Natural killer cell treated with Interleukin-12 subunit alpha and Interleukin-12 subunit beta and Interleukin-15 and Interleukin-18, amount 100 ng/mL, for 72 hours (primary cell): ENCODE results near the gene GALNT18. TPM values are rescaled to one million over a fixed set of nuclear protein-coding genes. Genes with fewer than 3 reads are reported as not detected.

Experiments used
- ATAC-seq, 2 donors: fragments of 150-1000 bp; cut with Tn5 transposase in 1 of 2; sonication (Bioruptor Pico), chemical (Tn5 transposase) in 1 of 2; 2 replicates each; pipeline ENCODE4 v1.10.0; 2021
- DNase-seq: peaks from one replicate; pipeline ENCODE4 v3.0.0; 2022; ENCODE audit warnings: low spot score
- H3K27ac Mint-ChIP-seq, 2 donors: 1 replicate in 1 of 2; 2 replicates in 1 of 2; pipeline ENCODE4 v1.8.0; 2022; ENCODE audit warnings: mixed read lengths in 2 of 2, mild to moderate bottlenecking in 1 of 2, moderate library complexity in 1 of 2
- H3K27me3 Mint-ChIP-seq, 2 donors: 1 replicate in 1 of 2; 2 replicates in 1 of 2; pipeline ENCODE4 v1.8.0; 2022; ENCODE audit warnings: mixed read lengths in 2 of 2
- H3K36me3 Mint-ChIP-seq: one replicate; pipeline ENCODE4 v1.8.0; 2022; ENCODE audit warnings: mixed read lengths
- H3K4me1 Mint-ChIP-seq, 2 donors: 1 replicate in 1 of 2; 2 replicates in 1 of 2; pipeline ENCODE4 v1.8.0; 2022; ENCODE audit warnings: low read depth in 2 of 2, mixed read lengths in 2 of 2, mild to moderate bottlenecking in 1 of 2
- H3K4me3 Mint-ChIP-seq: one replicate; pipeline ENCODE4 v1.8.0; 2022; ENCODE audit warnings: mixed read lengths
- H3K9me3 Mint-ChIP-seq: 2 replicates; pipeline ENCODE4 v1.8.0; 2022; ENCODE audit warnings: mixed read lengths
- total RNA-seq, 2 donors: library from RNA; stranded (reverse); gene quantifications; one replicate each; pipeline ENCODE4 v1.2.3, GENCODE V29; 2022

The GALNT18 gene
- total RNA-seq, 2 donors from 2014 or later: 0.29 to 0.73 TPM

DNA sequence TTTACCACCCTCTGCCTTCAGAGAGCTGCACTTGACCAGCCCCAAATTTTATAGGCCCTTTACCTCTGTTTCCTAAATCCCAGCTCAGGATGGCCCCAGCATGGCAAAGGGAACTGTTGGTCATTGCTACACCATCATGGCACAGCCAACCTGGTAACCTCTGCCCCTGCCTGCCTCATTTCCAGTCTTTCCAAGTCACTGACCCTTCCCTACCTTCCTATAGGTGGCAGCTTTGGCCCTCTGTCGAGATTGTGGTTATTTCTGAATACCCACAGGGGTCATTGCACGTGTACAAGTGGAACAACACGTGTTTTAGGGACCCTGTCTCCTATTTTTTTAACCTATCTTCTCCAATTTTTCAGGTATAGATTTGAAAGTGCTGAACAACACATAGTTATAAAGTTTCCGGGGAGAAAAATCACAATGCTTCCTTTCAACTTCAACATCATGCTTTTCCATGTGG lies 2.8 kb downstream of the GALNT18 start:
- peaks cover 35 to 45% of the 10 kb centered on the region in 2 donors for H3K27me3 Mint-ChIP-seq
- DNase-seq (no peak), ATAC-seq (no peak)
- peaks cover 0 to 4% of the 10 kb centered on the region in 2 donors for H3K4me1 Mint-ChIP-seq
- no peak overlapping the region for H3K4me3 Mint-ChIP-seq
- no peak overlapping the region for H3K27ac Mint-ChIP-seq
- H3K9me3 Mint-ChIP-seq: no peaks in the 10 kb centered on the region
- no peaks in the 10 kb centered on the region for H3K36me3 Mint-ChIP-seq

DNA sequence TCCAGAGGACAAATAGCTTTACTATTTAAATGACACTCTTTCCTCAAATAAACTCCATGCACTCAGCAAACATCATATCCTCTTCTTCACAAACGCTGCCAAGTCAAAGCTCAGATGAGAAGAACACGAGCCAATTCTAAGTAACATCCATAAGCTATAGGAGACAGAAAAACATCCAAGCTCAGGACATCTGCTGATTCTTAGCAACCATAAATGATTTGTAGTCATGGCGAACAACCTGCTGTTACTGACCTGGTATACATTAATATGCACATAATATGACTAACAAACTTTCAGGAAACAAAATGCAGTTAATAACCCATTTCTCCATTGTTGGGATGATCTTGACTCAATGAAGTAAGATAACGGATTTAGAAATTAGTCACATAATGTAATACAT lies 6.7 kb downstream of the GALNT18 start:
- Mint-ChIP-seq H3K9me3 (no peaks in the 10 kb centered on the region), H3K4me1 (no peaks in the 10 kb centered on the region), H3K4me3 (no peak overlapping the region), H3K27ac (no peak overlapping the region), H3K36me3 (no peaks in the 10 kb centered on the region), H3K27me3 (peaks cover 40 to 61% of the 10 kb centered on the region in 2 donors)
- ATAC-seq (no peak), DNase-seq (no peak)

DNA sequence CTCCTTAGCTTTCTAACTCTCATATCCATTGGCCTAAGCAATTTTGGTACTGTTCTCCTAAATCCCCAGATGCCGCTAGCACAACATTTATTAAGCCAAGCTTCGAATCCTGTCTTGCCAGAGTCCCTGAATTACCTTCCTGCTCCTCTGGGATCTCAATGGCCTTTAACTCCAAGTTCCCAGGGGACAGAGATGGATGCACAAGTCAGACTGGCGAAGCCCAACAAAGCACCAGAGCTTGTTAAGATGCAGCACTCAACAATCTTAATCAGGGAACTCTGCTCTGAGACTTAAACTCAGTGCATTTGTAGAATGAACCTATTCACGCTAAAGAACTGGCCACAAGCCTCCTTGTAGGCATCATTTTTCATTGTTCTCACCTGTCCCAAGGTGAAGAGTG lies 9.4 kb downstream of the GALNT18 start:
- H3K27ac Mint-ChIP-seq: no peak overlapping the region

DNA sequence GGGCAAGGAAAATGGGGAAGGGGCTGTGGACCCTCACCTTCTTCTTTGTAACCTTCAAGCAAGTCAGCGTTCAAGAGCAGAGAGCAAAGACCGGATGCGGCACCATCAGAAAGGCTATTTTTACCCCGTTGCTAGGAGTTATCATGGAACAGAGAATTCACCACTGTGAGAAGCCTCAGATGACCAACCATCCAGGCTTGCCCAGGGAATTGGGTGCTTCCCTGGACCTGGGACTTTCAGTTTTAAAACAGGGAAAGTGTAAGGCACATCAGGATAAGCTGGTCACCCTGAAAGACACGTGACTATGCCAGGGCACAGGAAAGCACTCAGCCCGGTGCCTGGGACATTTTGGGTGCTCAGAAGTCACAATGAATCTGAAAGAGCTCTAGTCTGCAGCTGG lies 10.4 kb downstream of the GALNT18 start:
- Mint-ChIP-seq H3K9me3 (no peaks in the 10 kb centered on the region), H3K36me3 (no peaks in the 10 kb centered on the region), H3K27me3 (peaks cover 27 to 58% of the 10 kb centered on the region in 2 donors), H3K27ac (no peak overlapping the region), H3K4me1 (no peaks in the 10 kb centered on the region), H3K4me3 (no peak overlapping the region)
- no peak for DNase-seq
- no peak for ATAC-seq

More for the DNA sequence above, 9.4 kb downstream of the GALNT18 start:
- no peaks in the 10 kb centered on the region for H3K9me3 Mint-ChIP-seq
- H3K4me1 Mint-ChIP-seq: no peaks in the 10 kb centered on the region
- peaks cover 30 to 56% of the 10 kb centered on the region in 2 donors for H3K27me3 Mint-ChIP-seq
- H3K4me3 Mint-ChIP-seq: no peak overlapping the region
- no peak for ATAC-seq
- no peaks in the 10 kb centered on the region for H3K36me3 Mint-ChIP-seq
- DNase-seq: no peak

DNA sequence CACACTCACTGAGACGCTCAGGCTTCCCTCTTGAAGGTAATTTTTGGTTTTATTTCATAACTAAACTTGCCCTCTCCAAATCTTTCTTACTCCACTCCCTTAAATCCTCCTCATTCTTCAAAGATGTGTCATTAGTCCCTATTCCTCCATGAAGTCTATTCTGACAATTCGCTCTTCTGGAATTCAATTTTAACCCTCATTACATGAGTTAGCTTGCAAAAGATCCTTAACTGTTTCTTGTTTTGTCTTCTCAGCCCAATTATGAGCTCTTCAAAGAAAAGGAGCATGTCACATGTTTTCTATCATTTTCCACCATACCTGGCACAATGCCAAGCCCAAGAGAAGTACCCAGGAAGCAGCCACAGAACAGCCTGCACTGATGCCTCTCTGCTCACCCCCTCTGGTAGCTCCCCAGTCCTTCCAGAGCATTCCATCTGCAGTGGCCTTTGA lies 13.0 kb downstream of the GALNT18 start:
- DNase-seq (no peak), ATAC-seq (no peak)
- Mint-ChIP-seq H3K9me3 (no peaks in the 10 kb centered on the region), H3K27me3 (peaks cover 23 to 50% of the 10 kb centered on the region in 2 donors), H3K4me1 (no peaks in the 10 kb centered on the region), H3K27ac (no peak overlapping the region), H3K4me3 (no peak overlapping the region), H3K36me3 (no peaks in the 10 kb centered on the region)

DNA sequence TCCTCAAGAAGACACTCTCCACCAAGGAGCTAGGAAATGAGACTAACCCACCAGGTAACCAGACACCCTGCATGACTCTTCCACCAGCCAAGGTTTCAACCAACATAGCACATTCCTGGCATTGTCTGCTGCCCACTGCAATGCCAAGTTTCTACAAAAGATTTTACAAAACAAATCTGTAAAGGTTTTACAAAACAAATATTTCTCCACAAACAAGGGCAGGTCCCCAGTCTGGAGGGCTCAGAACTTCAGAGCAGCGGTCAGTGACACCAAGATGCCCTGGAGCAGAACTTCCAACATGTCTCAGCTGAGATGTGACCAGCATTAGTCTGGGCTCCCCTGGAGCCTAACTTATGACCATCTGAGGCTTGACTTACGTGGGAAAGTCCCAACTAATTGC lies 14.0 kb downstream of the GALNT18 start:
- Mint-ChIP-seq H3K27ac (no peak overlapping the region), H3K4me1 (no peaks in the 10 kb centered on the region), H3K4me3 (no peak overlapping the region), H3K27me3 (peaks cover 21 to 48% of the 10 kb centered on the region in 2 donors), H3K9me3 (no peaks in the 10 kb centered on the region), H3K36me3 (no peaks in the 10 kb centered on the region)
- DNase-seq (no peak), ATAC-seq (no peak)

DNA sequence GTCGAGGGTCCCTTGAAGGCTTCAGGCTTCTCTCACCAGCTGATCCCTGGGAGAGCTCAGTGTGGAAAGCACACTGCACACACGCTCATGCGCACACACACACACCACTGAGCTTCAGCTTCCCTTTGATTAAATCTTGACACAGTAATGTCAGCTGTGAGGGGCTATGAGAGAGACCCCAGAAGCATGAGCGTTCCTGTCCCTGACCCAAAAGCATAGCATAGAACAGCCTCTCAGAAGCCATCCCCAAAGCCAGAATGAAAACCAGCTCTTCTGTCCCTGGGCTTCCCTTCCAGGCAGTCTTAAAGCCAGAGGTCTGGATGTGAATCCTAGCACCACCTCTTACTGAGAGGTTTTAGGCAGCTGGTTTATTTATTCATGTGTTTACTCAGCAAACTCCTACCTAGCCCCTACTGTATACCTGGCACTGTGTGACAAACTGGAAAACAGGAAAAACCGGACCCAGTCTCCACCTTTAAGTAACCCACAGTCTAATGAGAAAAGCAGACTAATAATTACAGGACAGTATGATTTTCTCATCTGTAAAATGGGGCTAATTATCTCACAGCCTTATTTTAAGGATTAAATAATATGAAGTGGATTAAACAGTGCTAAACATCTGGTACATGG lies 15.9 kb downstream of the GALNT18 start:
- DNase-seq: no peak
- Mint-ChIP-seq H3K36me3 (peaks cover under 1% of the 10 kb centered on the region), H3K4me3 (no peak overlapping the region), H3K27ac (no peak overlapping the region), H3K27me3 (peaks cover 25 to 45% of the 10 kb centered on the region in 2 donors), H3K9me3 (no peaks in the 10 kb centered on the region), H3K4me1 (no peaks in the 10 kb centered on the region)
- ATAC-seq: no peak

DNA sequence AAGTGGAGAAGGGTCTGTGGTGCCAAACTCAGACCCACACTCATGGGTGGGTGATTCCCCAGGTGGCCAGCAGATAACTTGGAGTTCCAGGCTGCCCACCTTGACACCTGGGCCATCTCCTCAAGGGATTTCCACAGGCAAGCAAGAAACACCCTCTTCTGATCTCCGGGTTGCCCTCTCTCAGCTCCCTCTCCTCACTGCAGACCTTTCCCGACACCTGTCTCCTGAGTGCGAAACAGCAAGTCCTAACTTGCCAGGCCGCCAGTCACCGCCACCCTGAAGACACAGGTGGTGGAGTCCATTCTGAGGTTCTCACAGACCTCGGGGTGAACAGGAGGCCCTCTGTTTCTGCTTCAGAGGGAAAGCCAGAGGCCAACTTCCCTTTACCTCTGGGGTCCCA lies 16.6 kb downstream of the GALNT18 start:
- Mint-ChIP-seq H3K27ac (no peak overlapping the region), H3K27me3 (peaks cover 24 to 45% of the 10 kb centered on the region in 2 donors), H3K9me3 (no peaks in the 10 kb centered on the region), H3K4me3 (no peak overlapping the region), H3K36me3 (peaks cover 4% of the 10 kb centered on the region), H3K4me1 (no peaks in the 10 kb centered on the region)
- ATAC-seq: no peak
- no peak for DNase-seq

DNA sequence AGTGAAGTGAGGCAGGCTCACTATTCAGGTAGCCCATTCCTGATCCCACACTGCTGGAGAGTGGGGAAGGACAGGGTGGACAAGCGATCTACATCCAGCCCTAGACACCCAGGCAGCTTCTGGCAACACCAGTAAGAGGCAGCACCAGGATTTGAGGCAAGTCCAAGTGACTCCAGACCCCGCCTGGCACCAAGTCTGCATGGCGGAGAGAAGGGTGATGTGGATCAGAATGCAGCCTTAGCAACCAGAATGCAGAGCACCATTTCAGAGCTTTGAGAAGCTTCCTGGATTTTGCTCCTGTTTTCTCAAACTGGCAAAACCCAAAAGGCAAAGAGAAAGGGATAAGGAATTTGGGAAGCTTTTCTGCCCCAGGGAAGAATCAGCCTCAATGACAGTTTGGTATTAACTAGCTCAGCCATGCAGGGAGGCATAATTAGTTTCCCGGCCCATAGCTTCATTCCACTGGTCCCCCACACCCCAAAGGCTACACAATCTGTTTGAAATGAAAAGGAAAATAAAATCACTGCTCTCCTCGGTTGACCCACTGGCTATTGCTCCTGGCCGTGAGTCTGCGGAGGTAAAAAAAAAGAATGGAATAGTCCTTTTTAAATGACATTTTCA lies 17.3 kb downstream of the GALNT18 start:
- Mint-ChIP-seq H3K36me3 (peaks cover 4% of the 10 kb centered on the region), H3K4me3 (no peak overlapping the region), H3K9me3 (no peaks in the 10 kb centered on the region), H3K4me1 (no peaks in the 10 kb centered on the region), H3K27ac (no peak overlapping the region), H3K27me3 (peaks cover 26 to 44% of the 10 kb centered on the region in 2 donors)
- ATAC-seq (no peak), DNase-seq (no peak)

DNA sequence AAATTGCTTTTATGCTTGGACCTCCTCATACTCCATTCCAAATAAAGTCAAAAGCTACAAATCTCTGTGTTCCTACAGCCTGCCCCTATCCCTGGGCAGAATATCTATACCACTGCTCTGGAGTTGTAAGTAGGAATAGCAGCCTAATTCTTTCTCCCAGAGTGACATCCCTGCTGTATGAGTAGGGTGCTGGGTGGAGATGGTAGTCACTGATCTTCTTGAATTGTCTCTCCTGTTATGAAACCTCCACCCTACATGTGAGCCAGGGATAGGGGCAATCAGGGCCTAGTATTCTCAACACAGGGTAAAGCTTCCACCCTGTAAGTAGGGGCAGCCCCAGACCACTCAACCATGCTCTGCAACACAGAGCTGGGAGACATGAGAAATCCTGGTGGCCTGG lies 19.8 kb downstream of the GALNT18 start:
- no peak overlapping the region for H3K27ac Mint-ChIP-seq
- peaks cover 14 to 28% of the 10 kb centered on the region in 2 donors for H3K27me3 Mint-ChIP-seq

DNA sequence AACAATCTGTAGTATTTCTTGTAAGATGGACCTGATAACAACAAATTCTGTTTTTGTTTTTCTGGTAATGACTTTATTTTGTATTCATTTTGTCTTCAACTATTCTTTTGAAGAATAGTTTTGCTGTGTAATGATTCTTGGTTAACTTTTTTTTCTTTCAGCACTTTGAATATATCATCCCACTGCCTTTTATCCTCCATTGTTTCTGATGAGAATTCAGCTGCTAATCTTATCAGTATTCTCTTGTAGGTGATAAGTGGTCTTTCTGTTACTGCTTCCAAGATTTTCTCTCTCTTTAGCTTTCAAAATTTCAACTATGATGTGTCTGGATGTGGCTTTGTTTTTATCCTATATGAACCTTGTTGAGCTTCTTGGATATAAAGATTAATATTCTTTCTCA lies 21.5 kb downstream of the GALNT18 start:
- H3K27me3 Mint-ChIP-seq: peaks cover 14 to 21% of the 10 kb centered on the region in 2 donors
- DNase-seq: no peak
- no peaks in the 10 kb centered on the region for H3K4me1 Mint-ChIP-seq
- H3K36me3 Mint-ChIP-seq: peaks cover 4% of the 10 kb centered on the region
- H3K9me3 Mint-ChIP-seq: no peaks in the 10 kb centered on the region
- no peak overlapping the region for H3K4me3 Mint-ChIP-seq
- no peak overlapping the region for H3K27ac Mint-ChIP-seq
- ATAC-seq: no peak

More for the DNA sequence above, 19.8 kb downstream of the GALNT18 start:
- Mint-ChIP-seq H3K4me3 (no peak overlapping the region), H3K4me1 (no peaks in the 10 kb centered on the region), H3K36me3 (peaks cover 4% of the 10 kb centered on the region), H3K9me3 (no peaks in the 10 kb centered on the region)
- no peak for ATAC-seq
- DNase-seq: no peak

DNA sequence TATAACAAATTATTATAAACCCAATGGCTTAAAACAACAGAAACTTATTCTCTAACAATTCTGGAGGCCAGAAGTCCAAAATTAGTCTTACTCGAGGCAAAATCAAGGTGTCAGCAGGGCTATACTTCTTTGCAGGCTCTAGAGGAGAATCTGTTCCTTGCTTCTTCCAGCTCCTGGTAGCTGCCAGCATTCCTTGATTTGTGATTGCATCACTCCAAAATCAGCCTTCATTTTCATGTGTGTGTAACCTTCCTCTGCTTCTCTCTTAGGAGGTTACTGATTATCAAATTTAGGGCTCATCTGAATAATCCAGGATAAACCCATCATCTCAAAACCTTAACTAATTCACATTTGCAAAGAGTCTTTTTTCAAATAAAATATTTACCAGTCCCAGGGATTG lies 23.6 kb downstream of the GALNT18 start:
- H3K9me3 Mint-ChIP-seq: no peaks in the 10 kb centered on the region
- no peak overlapping the region for H3K4me3 Mint-ChIP-seq
- H3K4me1 Mint-ChIP-seq: no peaks in the 10 kb centered on the region
- no peak for DNase-seq
- no peak overlapping the region for H3K27ac Mint-ChIP-seq
- H3K27me3 Mint-ChIP-seq: peaks cover 14 to 29% of the 10 kb centered on the region in 2 donors
- ATAC-seq: no peak
- H3K36me3 Mint-ChIP-seq: peaks cover 4% of the 10 kb centered on the region

DNA sequence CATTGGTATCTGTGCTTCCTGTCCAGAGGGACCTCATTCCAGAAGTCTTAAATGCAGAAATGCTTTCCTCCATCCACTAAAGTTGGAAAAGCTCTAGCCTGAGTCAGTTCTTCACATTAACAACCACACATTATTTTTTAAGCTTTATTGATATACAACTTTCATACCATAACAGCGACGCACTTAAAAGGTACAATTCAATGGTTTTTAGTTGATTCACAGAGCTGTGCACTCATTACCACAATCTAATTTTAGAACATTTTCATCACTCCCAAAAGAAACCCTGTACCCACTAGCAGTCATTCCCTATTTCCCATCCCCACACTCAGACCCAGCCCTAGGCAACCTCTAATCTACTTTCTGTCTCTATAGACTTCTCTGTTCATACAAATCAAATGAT lies 27.6 kb downstream of the GALNT18 start:
- ATAC-seq (no peak), DNase-seq (no peak)
- H3K9me3 Mint-ChIP-seq: no peaks in the 10 kb centered on the region
- H3K27me3 Mint-ChIP-seq: peaks cover 0 to 8% of the 10 kb centered on the region in 2 donors
- H3K36me3 Mint-ChIP-seq: no peaks in the 10 kb centered on the region
- no peak overlapping the region for H3K27ac Mint-ChIP-seq
- no peak overlapping the region for H3K4me3 Mint-ChIP-seq
- H3K4me1 Mint-ChIP-seq: peaks cover 3 to 6% of the 10 kb centered on the region in 2 donors

DNA sequence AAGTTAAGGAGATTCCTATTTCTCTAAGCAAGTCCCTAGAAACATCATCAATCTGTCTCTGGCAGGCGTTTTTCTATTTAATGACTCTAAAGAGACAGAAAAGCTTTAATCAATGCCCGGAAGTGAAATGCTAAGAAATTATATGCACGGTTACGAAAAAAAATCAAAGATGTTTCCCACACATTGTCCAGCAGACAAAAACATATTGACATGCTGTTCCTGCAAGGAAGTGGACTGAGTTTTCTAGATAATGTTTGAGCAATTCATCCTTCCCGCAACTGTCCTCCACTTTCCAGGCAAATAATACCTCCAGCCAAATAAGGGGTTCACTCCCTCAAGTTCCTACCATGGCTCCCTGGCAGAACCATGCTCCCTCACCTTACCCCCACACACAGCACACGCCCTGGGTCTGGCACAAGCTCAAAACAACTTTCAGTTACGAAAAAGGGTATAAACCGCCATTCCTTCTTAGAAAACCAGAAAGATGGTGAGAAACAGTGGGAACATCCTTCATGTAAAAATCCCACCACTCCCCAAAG lies 29.6 kb downstream of the GALNT18 start:
- DNase-seq (no peak), ATAC-seq (no peak)
- Mint-ChIP-seq H3K27me3 (peaks cover 0 to 8% of the 10 kb centered on the region in 2 donors), H3K4me3 (no peak overlapping the region), H3K4me1 (peaks cover 7 to 10% of the 10 kb centered on the region in 2 donors), H3K27ac (no peak overlapping the region), H3K36me3 (no peaks in the 10 kb centered on the region), H3K9me3 (no peaks in the 10 kb centered on the region)
